ENCODE results near the gene KDM2A.

DNA sequence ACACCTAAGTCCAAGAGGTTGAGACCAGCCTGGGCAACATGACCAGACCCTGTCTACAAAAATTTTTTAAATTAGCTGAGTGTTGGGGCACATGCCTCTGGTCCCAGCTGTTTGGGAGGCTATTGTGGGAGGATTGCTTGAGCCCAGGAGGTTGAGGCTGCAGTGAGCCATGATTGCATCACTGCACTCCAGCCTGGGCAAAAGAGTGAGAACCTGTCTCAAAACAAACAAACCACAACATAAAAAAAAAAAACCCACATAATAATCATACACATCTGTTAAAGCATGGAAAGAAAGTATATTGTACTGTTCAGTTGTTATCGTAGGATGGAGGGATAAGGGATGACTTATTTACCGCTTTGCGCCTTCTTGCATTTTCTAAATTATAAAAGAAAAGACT lies 111.3 kb downstream of the KDM2A start:
- no peak for TF ChIP-seq POLR2A (IDR thresholded peaks at IDR 0.05; ENCODE audit: low read depth, low read length)
- no peak for TF ChIP-seq POLR2AphosphoS5 (IDR thresholded peaks at IDR 0.05; ENCODE audit: low read depth, low read length)
- no peak for TF ChIP-seq TAF1 (IDR thresholded peaks at IDR 0.05; ENCODE audit: low read depth, low read length)
- TF ChIP-seq PAX5 (IDR thresholded peaks at IDR 0.05; ENCODE audit: insufficient read depth, low read length, severe bottlenecking): no peak
